Upper lobe of left lung (tissue), 4 donors: Measurements from ENCODE around the gene CRX.

Experiments used
- CTCF ChIP-seq, 6 experiments: fragments of 450-650 bp in 4 of 6; fragments of 200-600 bp in 2 of 6; sonication (generic) in 2 of 6; IDR thresholded peaks; one replicate each; pipeline ENCODE4 v1.5.1; 2016 to 2019; ENCODE audit warnings: antibody characterized with exemption in 6 of 6
- EP300 ChIP-seq, 4 donors: sonication (generic); formaldehyde crosslinking; IDR thresholded peaks; one replicate each; pipeline ENCODE4 v1.5.1; 2017; ENCODE audit warnings: antibody characterized with exemption in 4 of 4, control low read depth in 2 of 4
- POLR2A ChIP-seq, 4 donors: fragments of 450-650 bp; IDR thresholded peaks; one replicate each; pipeline ENCODE4 v1.5.1; 2016 to 2017; ENCODE audit warnings: antibody characterized with exemption in 4 of 4, mild to moderate bottlenecking in 2 of 4
- POLR2AphosphoS5 ChIP-seq, 2 donors: sonication (generic); formaldehyde crosslinking; IDR thresholded peaks; one replicate each; pipeline ENCODE4 v1.5.1; 2017; ENCODE audit warnings: antibody characterized with exemption in 2 of 2

DNA sequence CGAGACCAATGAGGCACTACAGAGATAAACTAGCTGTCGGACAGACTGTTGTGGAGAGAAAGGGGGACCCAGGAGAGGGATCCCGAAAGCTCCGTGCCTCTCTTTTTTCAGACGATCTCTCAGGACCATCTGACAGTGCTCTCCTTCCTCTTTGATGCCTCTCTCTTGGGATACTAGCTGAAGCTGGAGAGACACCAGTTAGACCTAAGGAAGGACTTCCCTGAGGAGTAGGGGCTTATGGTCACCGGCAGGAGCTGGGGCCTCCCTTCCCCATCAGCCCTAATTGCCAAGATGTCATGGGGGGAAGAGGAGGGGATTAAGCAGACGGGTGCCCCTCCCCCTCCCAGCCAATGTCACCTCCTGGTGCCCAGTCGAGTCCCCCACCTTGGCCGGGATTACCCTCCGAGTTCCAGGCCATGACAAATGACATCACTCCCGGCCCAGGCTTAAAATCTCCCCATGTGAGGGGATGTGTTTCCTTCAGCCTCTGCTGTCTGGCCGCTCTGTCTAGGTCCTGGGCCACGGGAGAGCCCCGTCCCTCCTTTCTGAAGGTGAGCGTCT lies at the start of gene CRX:
- TF ChIP-seq POLR2A (IDR thresholded peaks at IDR 0.05) = no peak
- TF ChIP-seq CTCF (IDR thresholded peaks at IDR 0.05) = no peak
- TF ChIP-seq POLR2AphosphoS5 (IDR thresholded peaks at IDR 0.05) = no peak
- no peak for TF ChIP-seq EP300 (IDR thresholded peaks at IDR 0.05)
